ENCODE data around the gene PHLPP1. TPM values are rescaled to one million over a fixed set of nuclear protein-coding genes. Genes with fewer than 3 reads are reported as not detected.

The PHLPP1 gene
- total and polyA plus RNA-seq, 2 of the 13 experiments (the other 11 are each of a cell fraction or from before 2014, with no cell fraction given) = 9.8 to 18.5 TPM

DNA sequence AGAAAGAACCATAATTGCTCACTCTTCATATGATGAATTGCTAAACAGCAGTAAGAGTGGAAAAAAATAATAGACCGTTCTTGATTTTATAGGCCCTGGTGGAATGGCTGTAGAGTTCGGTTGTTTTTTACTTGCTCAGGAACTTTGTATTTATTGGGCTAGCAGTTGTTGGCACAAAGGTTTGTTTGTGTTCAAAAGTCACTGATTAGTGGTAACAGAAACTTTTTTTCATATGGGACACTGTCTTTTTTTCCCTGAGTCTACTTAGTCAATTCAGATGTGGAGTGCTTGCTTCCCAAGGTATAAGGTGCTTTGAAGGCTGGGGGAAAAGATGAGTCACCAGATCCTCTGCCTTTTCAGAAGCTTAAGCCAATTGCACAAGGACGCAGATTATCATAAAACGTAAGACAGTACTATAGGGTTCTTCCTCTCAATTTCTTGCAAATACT lies 25.8 kb downstream of the PHLPP1 start (continued):
- TF ChIP-seq, protein P1, sequence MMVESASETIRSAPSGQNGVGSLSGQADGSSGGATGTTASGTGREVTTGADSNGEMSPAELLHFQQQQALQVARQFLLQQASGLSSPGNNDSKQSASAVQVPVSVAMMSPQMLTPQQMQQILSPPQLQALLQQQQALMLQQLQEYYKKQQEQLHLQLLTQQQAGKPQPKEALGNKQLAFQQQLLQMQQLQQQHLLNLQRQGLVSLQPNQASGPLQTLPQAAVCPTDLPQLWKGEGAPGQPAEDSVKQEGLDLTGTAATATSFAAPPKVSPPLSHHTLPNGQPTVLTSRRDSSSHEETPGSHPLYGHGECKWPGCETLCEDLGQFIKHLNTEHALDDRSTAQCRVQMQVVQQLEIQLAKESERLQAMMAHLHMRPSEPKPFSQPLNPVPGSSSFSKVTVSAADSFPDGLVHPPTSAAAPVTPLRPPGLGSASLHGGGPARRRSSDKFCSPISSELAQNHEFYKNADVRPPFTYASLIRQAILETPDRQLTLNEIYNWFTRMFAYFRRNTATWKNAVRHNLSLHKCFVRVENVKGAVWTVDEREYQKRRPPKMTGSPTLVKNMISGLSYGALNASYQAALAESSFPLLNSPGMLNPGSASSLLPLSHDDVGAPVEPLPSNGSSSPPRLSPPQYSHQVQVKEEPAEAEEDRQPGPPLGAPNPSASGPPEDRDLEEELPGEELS (CRISPR knock-in tag; IDR thresholded peaks at IDR 0.05) = peak; percentile 72
- TF ChIP-seq ZSCAN25 (CRISPR knock-in tag; IDR thresholded peaks at IDR 0.05) (0 out of 2 replicates have a peak, but pooled peaks have one; percentile 14), KMT2B (CRISPR knock-in tag; IDR thresholded peaks at IDR 0.05) (no peak), ZNF451 (CRISPR knock-in tag; IDR thresholded peaks at IDR 0.05) (no peak), FOXK2 (IDR thresholded peaks at IDR 0.05) (0 out of 2 replicates have a peak, but pooled peaks have one; percentile 31), NPAS2 (CRISPR knock-in tag; IDR thresholded peaks at IDR 0.05; ENCODE audit: borderline replicate concordance) (no peak), KDM5B (CRISPR knock-in tag; IDR thresholded peaks at IDR 0.05; ENCODE audit: borderline replicate concordance) (no peak), JUN (CRISPR knock-in tag; IDR thresholded peaks at IDR 0.05) (peak; percentile 71; the same call in 1 of the 2 replicates), ZSCAN9 (CRISPR knock-in tag; IDR thresholded peaks at IDR 0.05; ENCODE audit: borderline replicate concordance) (no peak; the same call in 1 of the 2 replicates), MXD4 (CRISPR knock-in tag; IDR thresholded peaks at IDR 0.05) (no peak), KDM6A (CRISPR knock-in tag; IDR thresholded peaks at IDR 0.05; ENCODE audit: low read depth) (peak; percentile 21; the same call in 1 of the 2 replicates), ZNF7 (CRISPR knock-in tag; IDR thresholded peaks at IDR 0.05) (peak; percentile 36; the same call in 1 of the 2 replicates), BHLHE40 (IDR thresholded peaks at IDR 0.05; ENCODE audit: low read length) (no peak), TARDBP (CRISPR knock-in tag; IDR thresholded peaks at IDR 0.05) (peak; percentile 34; the same call in 1 of the 2 replicates), ZNF382 (CRISPR knock-in tag; IDR thresholded peaks at IDR 0.05; ENCODE audit: borderline replicate concordance) (no peak), PITX1 (CRISPR knock-in tag; IDR thresholded peaks at IDR 0.05) (0 out of 2 replicates have a peak, but pooled peaks have one; percentile 30), RORA (CRISPR knock-in tag; IDR thresholded peaks at IDR 0.05) (0 out of 2 replicates have a peak, but pooled peaks have one; percentile 5), ETV6 (CRISPR knock-in tag; conservative IDR thresholded peaks at IDR 0.05) (no peak), NFATC3 (CRISPR knock-in tag; IDR thresholded peaks at IDR 0.05) (0 out of 2 replicates have a peak, but pooled peaks have one; percentile 54)
- TF ChIP-seq, protein P2, sequence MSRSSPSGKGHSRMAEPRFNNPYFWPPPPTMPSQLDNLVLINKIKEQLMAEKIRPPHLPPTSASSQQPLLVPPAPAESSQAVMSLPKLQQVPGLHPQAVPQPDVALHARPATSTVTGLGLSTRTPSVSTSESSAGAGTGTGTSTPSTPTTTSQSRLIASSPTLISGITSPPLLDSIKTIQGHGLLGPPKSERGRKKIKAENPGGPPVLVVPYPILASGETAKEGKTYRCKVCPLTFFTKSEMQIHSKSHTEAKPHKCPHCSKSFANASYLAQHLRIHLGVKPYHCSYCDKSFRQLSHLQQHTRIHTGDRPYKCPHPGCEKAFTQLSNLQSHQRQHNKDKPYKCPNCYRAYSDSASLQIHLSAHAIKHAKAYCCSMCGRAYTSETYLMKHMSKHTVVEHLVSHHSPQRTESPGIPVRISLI (CRISPR knock-in tag; IDR thresholded peaks at IDR 0.05; ENCODE audit: borderline replicate concordance) = peak; percentile 97
- TF ChIP-seq, protein P3, sequence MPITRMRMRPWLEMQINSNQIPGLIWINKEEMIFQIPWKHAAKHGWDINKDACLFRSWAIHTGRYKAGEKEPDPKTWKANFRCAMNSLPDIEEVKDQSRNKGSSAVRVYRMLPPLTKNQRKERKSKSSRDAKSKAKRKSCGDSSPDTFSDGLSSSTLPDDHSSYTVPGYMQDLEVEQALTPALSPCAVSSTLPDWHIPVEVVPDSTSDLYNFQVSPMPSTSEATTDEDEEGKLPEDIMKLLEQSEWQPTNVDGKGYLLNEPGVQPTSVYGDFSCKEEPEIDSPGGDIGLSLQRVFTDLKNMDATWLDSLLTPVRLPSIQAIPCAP (CRISPR knock-in tag; IDR thresholded peaks at IDR 0.05; ENCODE audit: low read depth) = no peak
- TF ChIP-seq, protein P4, sequence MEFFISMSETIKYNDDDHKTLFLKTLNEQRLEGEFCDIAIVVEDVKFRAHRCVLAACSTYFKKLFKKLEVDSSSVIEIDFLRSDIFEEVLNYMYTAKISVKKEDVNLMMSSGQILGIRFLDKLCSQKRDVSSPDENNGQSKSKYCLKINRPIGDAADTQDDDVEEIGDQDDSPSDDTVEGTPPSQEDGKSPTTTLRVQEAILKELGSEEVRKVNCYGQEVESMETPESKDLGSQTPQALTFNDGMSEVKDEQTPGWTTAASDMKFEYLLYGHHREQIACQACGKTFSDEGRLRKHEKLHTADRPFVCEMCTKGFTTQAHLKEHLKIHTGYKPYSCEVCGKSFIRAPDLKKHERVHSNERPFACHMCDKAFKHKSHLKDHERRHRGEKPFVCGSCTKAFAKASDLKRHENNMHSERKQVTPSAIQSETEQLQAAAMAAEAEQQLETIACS (CRISPR knock-in tag; IDR thresholded peaks at IDR 0.05) = no peak
- TF ChIP-seq, protein P5, sequence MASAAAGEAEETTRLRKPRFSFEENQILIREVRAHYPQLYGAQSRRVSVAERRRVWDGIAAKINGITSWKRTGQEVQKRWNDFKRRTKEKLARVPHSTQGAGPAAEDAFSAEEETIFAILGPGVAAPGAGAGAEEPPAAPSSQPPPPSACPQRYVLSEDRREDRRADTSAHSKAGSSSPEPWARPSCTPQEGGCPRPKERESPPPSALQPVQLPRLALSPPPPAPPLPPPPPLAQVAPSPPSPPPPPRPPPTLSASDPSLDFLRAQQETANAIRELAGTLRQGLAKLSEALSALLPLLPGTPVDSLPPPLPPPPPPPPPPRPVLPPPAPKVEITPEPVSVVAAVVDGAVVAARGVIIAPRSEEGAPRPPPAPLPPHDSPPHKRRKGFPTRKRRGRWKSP (CRISPR knock-in tag; IDR thresholded peaks at IDR 0.05) = peak; percentile 48; the same call in 1 of the 2 replicates
